ENCODE measurements around the gene VLDLR. TPM values are rescaled to one million over a fixed set of nuclear protein-coding genes. Genes with fewer than 3 reads are reported as not detected.

VLDLR gene
- total RNA-seq, 2 donors from 2014 or later, result 29.5 to 38.7 TPM

DNA sequence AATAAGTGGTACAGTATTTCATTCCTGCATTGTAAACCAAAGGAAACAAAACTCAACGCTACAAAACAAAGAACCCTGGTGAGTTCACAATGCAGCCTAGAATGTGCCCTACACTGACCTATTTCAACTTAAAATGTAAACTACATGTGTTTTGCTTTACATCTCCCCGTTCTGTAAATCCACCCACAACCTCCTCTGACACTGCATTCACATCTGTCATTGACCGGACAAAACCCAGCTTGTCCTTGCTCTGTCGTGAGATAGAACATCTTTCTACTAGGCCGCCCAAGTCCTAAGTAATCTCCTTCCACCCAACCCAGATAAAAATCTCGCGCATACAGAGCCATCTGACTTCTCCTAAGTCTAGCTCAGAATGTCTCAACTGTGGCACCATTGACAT lies 6.1 kb upstream of the VLDLR start:
- TF ChIP-seq CTCF (conservative IDR thresholded peaks at IDR 0.05), result no peak
- no peaks in the 10 kb centered on the region for H3K36me3 ChIP-seq (ENCODE audit: control insufficient read depth, insufficient read depth, low read length)
- H3K27ac ChIP-seq (ENCODE audit: low read depth, low read length), result no peak overlapping the region
- 89 to 90% methylated on average over 5 to 7 of the region's 7 CpGs for WGBS, 2 experiments (ENCODE audit: insufficient coverage in 1 of 2, insufficient read length in 1 of 2)
- no peaks in the 10 kb centered on the region for H3K9me3 Mint-ChIP-seq
- H3K27me3 Mint-ChIP-seq (ENCODE audit: insufficient read depth), result peaks cover 25% of the 10 kb centered on the region
- H3K4me1 Mint-ChIP-seq, result peaks cover 37% of the 10 kb centered on the region
- H3K36me3 Mint-ChIP-seq (ENCODE audit: low read depth), result peaks cover 4% of the 10 kb centered on the region
- H3K4me1 ChIP-seq (ENCODE audit: control insufficient read depth, insufficient read depth, low read length), result peaks cover 6% of the 10 kb centered on the region
- no peak for DNase-seq
- no peak overlapping the region for H3K4me3 ChIP-seq (ENCODE audit: low read length)
- peaks cover under 1% of the 10 kb centered on the region for H3K27me3 ChIP-seq (ENCODE audit: control insufficient read depth, insufficient read depth, low read length, poor library complexity, severe bottlenecking)
- no peak overlapping the region for H3K4me3 Mint-ChIP-seq
- H3K9me3 ChIP-seq (ENCODE audit: control insufficient read depth, low read length), result no peaks in the 10 kb centered on the region
- H3K27ac Mint-ChIP-seq, result no peak overlapping the region
- no peak overlapping the region for H3K9ac ChIP-seq (ENCODE audit: extremely low read depth, low read length, poor library complexity, severe bottlenecking)

DNA sequence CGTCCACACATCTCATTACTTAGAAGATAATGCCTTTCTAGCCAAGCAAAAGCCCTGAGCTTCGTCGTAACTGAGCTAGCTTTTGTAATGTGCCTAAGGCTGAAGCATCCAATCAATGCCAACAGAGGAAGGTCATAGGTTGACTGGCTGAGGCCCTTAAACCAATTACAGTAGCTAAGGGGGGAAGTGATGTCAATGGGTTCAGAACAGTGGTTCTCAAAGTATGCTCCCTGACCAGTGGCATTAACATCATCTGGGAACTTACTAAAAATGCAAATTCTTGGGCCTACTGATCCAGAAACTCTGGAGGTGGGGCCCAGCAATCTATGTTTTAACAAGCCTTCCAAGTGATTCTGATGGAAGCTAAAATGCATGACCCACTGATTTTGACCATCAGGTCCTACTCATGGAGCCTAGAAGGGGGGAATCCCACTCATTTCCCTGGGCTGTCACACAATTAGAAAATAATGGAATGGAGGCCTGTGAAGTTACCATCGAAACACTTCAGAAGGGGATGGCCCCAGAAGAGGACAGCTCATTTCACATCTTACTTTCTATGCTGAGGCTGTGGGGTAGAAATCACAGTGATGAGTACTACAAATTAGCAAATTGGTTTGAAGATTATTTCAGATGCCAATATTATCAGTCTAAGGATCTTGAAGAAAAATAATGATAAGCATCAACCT lies 4.8 kb upstream of the VLDLR start:
- DNase-seq, result no peak
- Mint-ChIP-seq H3K36me3 (ENCODE audit: low read depth) (peaks cover 4% of the 10 kb centered on the region), H3K9me3 (no peaks in the 10 kb centered on the region), H3K4me1 (peaks cover 30% of the 10 kb centered on the region), H3K27me3 (ENCODE audit: insufficient read depth) (peaks cover 33% of the 10 kb centered on the region), H3K4me3 (no peak overlapping the region), H3K27ac (no peak overlapping the region)
- Histone ChIP-seq H3K27ac (ENCODE audit: low read depth, low read length) (no peak overlapping the region), H3K9me3 (ENCODE audit: control insufficient read depth, low read length) (no peaks in the 10 kb centered on the region), H3K4me3 (ENCODE audit: low read length) (no peak overlapping the region), H3K4me1 (ENCODE audit: control insufficient read depth, insufficient read depth, low read length) (peaks cover 6% of the 10 kb centered on the region), H3K36me3 (ENCODE audit: control insufficient read depth, insufficient read depth, low read length) (no peaks in the 10 kb centered on the region), H3K9ac (ENCODE audit: extremely low read depth, low read length, poor library complexity, severe bottlenecking) (no peak overlapping the region), H3K27me3 (ENCODE audit: control insufficient read depth, insufficient read depth, low read length, poor library complexity, severe bottlenecking) (peaks cover 6% of the 10 kb centered on the region)
- TF ChIP-seq CTCF (conservative IDR thresholded peaks at IDR 0.05), result no peak
- WGBS, 2 experiments (ENCODE audit: insufficient coverage in 1 of 2, insufficient read length in 1 of 2), result 86 to 94% methylated on average over 4 of the region's 4 CpGs

DNA sequence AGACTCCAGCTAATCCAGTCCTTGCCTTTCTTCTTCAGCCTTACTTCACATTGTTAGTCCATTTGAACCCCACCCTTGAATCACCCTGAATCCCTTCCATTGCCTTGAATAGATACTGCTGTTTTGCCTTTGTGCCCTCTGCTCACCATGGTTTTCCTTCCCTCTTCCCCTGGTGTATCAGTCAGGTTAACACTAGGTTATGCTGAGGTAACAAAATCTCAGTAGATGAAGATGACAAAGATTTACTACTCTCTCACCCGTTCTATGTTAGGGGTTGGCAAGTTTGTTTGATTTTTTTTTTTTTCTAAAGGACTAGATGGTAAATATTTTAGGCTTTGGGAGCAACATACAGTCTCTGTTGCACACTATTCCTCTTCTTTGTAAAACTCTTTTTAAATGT lies 3.3 kb upstream of the VLDLR start:
- no peaks in the 10 kb centered on the region for H3K9me3 ChIP-seq (ENCODE audit: control insufficient read depth, low read length)

More for the DNA sequence above, 3.3 kb upstream of the VLDLR start:
- Mint-ChIP-seq H3K36me3 (ENCODE audit: low read depth) (peaks cover 4% of the 10 kb centered on the region), H3K9me3 (no peaks in the 10 kb centered on the region), H3K4me1 (peaks cover 19% of the 10 kb centered on the region), H3K27me3 (ENCODE audit: insufficient read depth) (peaks cover 37% of the 10 kb centered on the region), H3K4me3 (no peak overlapping the region), H3K27ac (no peak overlapping the region)
- DNase-seq, result no peak
- Histone ChIP-seq H3K27ac (ENCODE audit: low read depth, low read length) (no peak overlapping the region), H3K4me3 (ENCODE audit: low read length) (no peak overlapping the region), H3K4me1 (ENCODE audit: control insufficient read depth, insufficient read depth, low read length) (peaks cover 6% of the 10 kb centered on the region), H3K27me3 (ENCODE audit: control insufficient read depth, insufficient read depth, low read length, poor library complexity, severe bottlenecking) (peaks cover 6% of the 10 kb centered on the region), H3K36me3 (ENCODE audit: control insufficient read depth, insufficient read depth, low read length) (no peaks in the 10 kb centered on the region), H3K9ac (ENCODE audit: extremely low read depth, low read length, poor library complexity, severe bottlenecking) (no peak overlapping the region)
- WGBS, 2 experiments (ENCODE audit: insufficient coverage in 1 of 2, insufficient read length in 1 of 2), result 100% methylated on average over 1 of the region's 1 CpG; no CpG with 5 or more reads in 1 of the 2 experiments
- TF ChIP-seq CTCF (conservative IDR thresholded peaks at IDR 0.05), result no peak
